RKO (cell line): ENCODE data around the gene TNFAIP8.
"Not testable (repeated sequence)": the region's sequence is repeated elsewhere in the genome, so short reads cannot be mapped to it uniquely, and the experiment has no call there.

Experiments used
- DNase-seq: peaks from one replicate; pipeline ENCODE4 v3.0.0-alpha.2; 2016; ENCODE audit warnings: low spot score

TNFAIP8 gene

GRCh38 chr5:119420169-119420568 lies 64.3 kb downstream of the TNFAIP8 start:
- no peak for DNase-seq

GRCh38 chr5:119426057-119426456 lies 70.2 kb downstream of the TNFAIP8 start:
- no peak for DNase-seq

- no peak for DNase-seq
Observed at GRCh38 chr5:119427060-119427459, 71.2 kb downstream of the TNFAIP8 start.

- DNase-seq: not testable (repeated sequence)
Observed at GRCh38 chr5:119427596-119427995, 71.8 kb downstream of the TNFAIP8 start.

- not testable (repeated sequence) for DNase-seq
Observed at GRCh38 chr5:119428166-119428565, 72.3 kb downstream of the TNFAIP8 start.

GRCh38 chr5:119428574-119428973 lies 72.8 kb downstream of the TNFAIP8 start:
- DNase-seq: not testable (repeated sequence)

GRCh38 chr5:119432674-119433237 lies 76.9 kb downstream of the TNFAIP8 start:
- DNase-seq: not testable (repeated sequence)

- DNase-seq: no peak
Observed at GRCh38 chr5:119435436-119436132, 79.8 kb downstream of the TNFAIP8 start.

GRCh38 chr5:119437785-119438586 lies 82.2 kb downstream of the TNFAIP8 start:
- DNase-seq: not testable (repeated sequence)

- not testable (repeated sequence) for DNase-seq
Observed at GRCh38 chr5:119438587-119438917, 82.7 kb downstream of the TNFAIP8 start.

- DNase-seq: no peak
Observed at GRCh38 chr5:119439140-119439631, 83.4 kb downstream of the TNFAIP8 start.

GRCh38 chr5:119439632-119440031 lies 83.8 kb downstream of the TNFAIP8 start:
- DNase-seq: not testable (repeated sequence)

- DNase-seq: not testable (repeated sequence)
Observed at GRCh38 chr5:119444643-119445042, 88.8 kb downstream of the TNFAIP8 start.

- no peak for DNase-seq
Observed at GRCh38 chr5:119445544-119445943, 89.7 kb downstream of the TNFAIP8 start.
